ENCODE data around the gene DNM3.

The DNM3 gene

DNA sequence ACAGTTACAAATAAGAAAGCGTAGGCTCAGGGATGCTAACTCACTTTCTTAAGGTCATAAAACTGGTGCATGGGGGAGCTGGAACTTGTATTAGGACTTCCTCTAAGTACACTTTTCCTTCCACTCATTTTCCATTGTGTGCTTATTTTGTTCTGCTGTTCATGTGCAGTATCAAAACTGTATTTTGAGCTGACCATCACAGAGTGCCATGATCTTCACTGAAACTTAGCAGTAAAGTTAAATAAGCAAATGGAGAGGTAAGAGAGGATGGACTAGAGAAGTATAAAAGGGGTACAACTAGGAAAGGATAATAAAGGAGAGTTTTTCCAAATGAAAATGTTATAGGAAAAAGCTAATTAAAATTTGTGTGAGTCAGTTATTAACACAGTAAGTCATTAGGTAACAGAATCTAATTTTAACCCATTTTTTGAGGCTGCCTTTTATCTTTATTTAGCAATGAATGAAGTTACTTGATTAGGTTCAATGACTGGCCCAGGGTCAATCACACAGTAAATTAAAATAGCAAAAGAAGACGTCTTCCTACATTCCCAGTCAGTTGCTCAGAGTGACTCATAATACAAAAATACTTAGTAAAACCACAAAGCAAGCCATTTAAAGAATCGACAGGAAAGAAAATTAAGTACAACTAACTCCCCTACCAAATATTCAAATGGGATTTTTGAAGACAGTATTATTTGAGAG lies 413.4 kb downstream of the DNM3 start:
- peak; percentile 56 for DNase-seq (ENCODE audit: extremely low read depth, low read depth)
- TF ChIP-seq, protein P1, sequence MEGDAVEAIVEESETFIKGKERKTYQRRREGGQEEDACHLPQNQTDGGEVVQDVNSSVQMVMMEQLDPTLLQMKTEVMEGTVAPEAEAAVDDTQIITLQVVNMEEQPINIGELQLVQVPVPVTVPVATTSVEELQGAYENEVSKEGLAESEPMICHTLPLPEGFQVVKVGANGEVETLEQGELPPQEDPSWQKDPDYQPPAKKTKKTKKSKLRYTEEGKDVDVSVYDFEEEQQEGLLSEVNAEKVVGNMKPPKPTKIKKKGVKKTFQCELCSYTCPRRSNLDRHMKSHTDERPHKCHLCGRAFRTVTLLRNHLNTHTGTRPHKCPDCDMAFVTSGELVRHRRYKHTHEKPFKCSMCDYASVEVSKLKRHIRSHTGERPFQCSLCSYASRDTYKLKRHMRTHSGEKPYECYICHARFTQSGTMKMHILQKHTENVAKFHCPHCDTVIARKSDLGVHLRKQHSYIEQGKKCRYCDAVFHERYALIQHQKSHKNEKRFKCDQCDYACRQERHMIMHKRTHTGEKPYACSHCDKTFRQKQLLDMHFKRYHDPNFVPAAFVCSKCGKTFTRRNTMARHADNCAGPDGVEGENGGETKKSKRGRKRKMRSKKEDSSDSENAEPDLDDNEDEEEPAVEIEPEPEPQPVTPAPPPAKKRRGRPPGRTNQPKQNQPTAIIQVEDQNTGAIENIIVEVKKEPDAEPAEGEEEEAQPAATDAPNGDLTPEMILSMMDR (IDR thresholded peaks at IDR 0.05; ENCODE audit: low read depth, low read length, missing control alignments) = no peak
- no peak overlapping the region for H3K4me3 ChIP-seq (replicated peaks; ENCODE audit: low read depth, low read length)

DNA sequence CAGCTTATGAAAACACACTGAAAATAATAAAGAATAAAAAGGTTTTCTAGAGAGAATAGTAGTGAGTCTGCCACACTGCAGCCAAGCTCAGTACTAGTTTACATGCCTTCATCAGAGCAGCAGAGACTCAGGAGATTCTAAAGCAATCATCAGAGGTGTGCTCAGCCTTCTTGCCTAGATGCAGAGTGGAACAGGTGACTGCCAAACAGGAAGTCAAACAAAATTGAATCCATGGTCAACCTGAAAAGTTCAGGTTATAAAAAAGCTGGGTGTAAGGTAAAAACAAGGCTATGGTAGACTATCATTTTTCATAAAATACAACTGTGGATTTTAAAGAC lies 413.9 kb downstream of the DNM3 start:
- H3K4me3 ChIP-seq (replicated peaks; ENCODE audit: low read depth, low read length) = no peak overlapping the region
- TF ChIP-seq, protein P1 (IDR thresholded peaks at IDR 0.05; ENCODE audit: low read depth, low read length, missing control alignments) = no peak
- DNase-seq (ENCODE audit: extremely low read depth, low read depth) = no peak

DNA sequence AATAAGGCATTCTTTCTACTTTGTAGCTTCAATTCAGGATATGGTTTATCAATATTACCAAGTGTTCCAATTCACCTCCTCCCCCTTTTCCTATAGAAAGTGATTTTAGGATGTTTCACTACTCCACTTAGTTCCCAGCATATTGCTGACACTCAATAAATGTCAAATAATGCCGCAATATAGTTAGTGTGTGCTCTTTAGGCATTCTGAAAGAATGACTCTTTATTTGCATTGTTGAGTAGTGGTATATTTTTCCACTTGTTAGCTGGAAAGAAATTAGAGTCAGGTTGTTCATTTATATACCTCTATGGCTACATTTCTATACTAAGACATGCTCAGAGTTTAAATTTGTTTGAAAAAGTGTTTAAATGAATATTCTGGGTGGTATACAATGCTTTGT lies 424.6 kb downstream of the DNM3 start:
- TF ChIP-seq, protein P1 (IDR thresholded peaks at IDR 0.05; ENCODE audit: low read depth, low read length, missing control alignments) = no peak
- H3K4me3 ChIP-seq (replicated peaks; ENCODE audit: low read depth, low read length) = no peak overlapping the region
- no peak for DNase-seq (ENCODE audit: extremely low read depth, low read depth)

DNA sequence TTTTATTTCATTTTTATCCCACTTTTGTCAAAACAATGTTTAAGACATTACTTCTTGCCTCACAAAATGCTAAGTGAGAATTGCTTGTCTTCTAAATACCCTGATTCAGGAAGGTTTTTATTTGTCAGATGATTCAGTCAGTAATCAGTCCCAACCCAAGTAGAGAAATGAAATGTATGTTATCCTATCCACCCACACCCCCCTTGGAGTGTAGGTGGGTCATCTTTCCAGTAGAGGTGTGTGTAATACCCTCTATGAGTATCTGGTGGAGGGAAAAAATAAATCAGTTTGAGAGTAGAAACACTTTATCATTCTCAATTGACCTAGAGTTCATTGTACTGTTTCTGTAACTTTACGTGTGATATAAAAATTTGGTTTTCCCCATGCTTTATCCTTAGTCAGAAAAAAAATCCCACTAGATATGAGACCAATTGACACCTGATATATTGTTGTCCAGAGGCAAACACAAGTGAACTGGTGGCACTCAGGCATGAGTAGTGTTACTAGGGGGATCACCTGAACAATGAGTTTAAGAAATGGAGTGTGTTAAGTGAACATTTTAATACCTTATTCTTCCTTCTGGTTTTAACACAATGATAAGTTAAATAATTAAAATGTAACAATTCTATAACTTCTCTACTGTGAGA lies 425.4 kb downstream of the DNM3 start:
- no peak for DNase-seq (ENCODE audit: extremely low read depth, low read depth)
- no peak overlapping the region for H3K4me3 ChIP-seq (replicated peaks; ENCODE audit: low read depth, low read length)
- TF ChIP-seq, protein P1 (IDR thresholded peaks at IDR 0.05; ENCODE audit: low read depth, low read length, missing control alignments) = no peak

DNA sequence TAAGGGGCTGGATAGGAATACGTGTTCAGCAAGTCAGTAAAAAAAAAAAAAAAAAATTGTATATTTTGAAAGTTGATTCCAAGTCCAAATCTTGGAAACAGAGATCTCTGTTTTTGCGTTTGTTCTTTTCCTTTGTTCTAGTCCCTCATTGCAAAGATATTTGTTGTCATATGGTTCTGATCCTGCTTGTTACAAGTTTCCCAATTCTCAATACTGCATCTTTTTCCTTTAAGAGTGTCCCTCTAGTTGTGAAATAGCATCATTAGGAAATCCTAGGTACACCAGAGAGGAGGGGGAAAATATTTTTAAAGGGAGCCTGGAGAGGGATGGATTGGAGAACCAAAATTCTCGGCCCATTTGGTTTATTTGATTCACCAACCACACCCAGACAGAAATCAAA lies 426.9 kb downstream of the DNM3 start:
- TF ChIP-seq, protein P1 (IDR thresholded peaks at IDR 0.05; ENCODE audit: low read depth, low read length, missing control alignments) = no peak
- H3K4me3 ChIP-seq (replicated peaks; ENCODE audit: low read depth, low read length) = no peak overlapping the region
- DNase-seq (ENCODE audit: extremely low read depth, low read depth) = no peak

DNA sequence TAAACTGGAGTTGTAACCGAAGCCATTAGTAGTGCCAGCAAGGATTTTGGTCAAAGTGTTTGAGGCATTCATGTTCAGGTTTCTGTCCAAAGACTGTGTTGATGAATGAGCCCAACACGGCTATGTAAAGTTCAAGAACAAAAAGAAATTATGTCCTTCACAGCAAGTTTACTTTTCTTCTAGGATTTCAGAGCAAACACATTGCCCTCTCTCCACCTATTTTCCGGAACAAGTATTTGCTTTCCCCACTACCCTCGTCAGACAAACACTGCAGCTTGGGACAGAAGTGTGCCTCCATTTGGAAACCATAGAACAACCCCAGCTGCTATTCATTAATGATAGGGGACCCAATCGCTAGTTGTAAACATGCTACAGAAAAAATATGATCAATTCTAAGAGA lies 427.8 kb downstream of the DNM3 start:
- H3K4me3 ChIP-seq (replicated peaks; ENCODE audit: low read depth, low read length) = no peak overlapping the region
- DNase-seq (ENCODE audit: extremely low read depth, low read depth) = no peak
- TF ChIP-seq, protein P1 (IDR thresholded peaks at IDR 0.05; ENCODE audit: low read depth, low read length, missing control alignments) = no peak
